ENCODE measurements around the gene PI4KA.

- no peak for TF ChIP-seq POLR2A (IDR thresholded peaks at IDR 0.05)
- no peak for TF ChIP-seq CTCF (IDR thresholded peaks at IDR 0.05)
Measured at GRCh38 chr22:20887375-20887774, 28.8 kb upstream of the PI4KA start.

Measured in right lobe of liver (tissue), 4 donors.